NCI-H2107 (cell line): ENCODE results near the gene ZFP14.
A peak's percentile ranks its signal among the peaks of the same experiment; 100 is the strongest.

Experiments
- DNase-seq: peaks from one replicate; lab custom pipeline; 2025; lab: John Stamatoyannopoulos, UW

The ZFP14 gene

DNA sequence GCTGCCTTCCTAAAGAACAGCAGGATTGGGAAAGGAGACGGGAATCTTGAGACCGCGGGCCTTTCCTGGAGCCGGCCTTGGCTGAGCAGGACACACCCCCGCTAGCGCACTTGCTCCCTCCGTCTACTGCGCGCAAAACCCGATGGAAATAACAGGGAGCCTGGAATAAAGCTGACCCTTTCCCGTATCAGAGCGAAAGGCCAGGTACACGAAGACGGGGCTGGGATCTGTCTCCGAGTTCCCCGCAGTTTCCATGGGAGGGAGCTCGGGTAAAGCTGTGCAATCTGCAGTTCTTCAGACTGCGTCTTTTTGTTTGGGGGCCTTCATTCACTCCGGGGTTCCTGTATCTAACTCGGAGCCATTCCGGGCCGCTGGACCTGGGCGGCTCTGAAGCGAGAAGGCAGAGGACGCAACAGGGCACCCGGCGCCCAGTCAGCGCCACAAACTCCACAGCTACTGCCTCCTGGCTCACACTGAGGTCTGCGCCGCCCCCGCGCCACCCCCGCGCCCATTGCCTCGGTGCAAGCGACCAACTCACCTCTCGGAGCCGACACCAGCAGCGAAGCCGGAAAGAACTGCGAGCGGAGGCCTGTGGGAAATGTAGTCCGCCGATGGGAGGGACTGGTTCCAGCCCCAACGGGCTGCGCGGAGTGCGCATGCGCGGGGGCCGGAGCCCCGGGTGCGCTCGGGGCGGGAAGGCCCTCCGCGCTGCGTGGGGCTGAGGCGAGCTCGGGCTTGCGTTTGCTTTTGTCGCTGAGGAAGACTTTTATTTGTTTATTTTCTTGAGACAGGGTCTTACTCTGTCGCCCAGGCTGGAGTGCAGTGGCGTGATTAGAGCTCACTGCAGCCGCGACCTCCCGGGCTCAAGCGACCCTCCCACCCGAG lies at the start of gene ZFP14:
Gene ZFP14, minus strand, starts transcription at position 577 of the 885 bp plus-strand sequence. CDS start 11,309 bp downstream, outside the sequence.
- peak; percentile 67 for DNase-seq

DNA sequence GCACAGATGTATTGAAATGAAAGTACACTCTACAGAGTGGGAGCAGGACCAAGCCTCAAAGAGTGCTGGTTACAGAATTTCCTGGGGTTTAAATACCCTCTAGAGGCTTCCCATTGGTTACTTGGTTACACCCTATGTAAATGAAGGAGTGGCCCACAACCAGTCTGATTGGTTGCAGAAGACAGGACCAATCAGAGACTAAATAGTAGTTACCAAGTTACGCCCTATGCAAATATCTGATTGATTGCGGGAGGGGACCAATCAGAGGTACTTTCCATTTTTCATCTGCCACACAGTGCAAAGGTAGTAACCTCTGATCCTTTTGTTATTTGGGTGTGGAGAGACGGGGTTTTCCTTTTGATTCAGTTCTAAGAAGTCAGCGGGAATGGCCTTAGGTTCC lies 44.9 kb upstream of the ZFP14 start:
- DNase-seq = no peak

GRCh38 chr19:36421749-36422481 lies 42.9 kb upstream of the ZFP14 start:
- no peak for DNase-seq

DNA sequence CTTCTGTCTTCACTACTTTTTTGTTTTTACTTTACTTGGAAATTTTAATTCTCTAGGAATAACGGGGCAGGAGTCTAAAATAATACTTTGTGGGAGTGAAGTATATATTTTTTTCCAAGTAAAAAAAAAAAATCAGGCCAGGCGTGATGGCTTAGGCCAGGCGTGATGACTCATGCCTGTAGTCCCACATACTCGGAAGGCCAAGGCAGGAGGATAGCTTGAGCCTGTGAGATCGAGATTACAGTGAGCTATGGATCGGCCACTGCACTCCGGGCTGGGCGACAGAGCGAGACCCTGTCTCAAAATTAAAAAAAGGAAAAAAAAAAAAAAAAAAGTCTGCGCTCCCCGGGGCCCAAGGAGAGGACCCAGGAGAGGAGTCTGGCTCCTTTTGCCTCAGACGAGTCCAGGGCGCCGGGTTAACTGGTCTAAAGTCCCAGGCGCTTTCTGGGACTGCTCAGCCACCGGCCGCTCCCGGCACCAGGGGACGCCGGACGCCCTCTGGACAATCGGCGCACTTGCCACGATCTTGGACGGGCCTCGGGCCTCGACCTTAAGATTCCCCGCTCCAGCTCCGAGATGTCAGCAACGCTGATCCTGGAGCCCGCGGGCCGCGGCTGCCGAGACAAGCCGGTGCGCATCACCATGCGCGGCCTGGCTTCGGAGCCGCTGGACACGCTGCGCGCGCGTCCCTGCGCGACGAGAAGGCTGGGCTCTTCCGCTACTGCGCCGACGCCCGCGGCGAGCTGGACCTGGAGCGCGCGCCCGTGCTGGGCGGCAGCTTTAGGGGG lies 42.2 kb upstream of the ZFP14 start:
- no peak for DNase-seq

DNA sequence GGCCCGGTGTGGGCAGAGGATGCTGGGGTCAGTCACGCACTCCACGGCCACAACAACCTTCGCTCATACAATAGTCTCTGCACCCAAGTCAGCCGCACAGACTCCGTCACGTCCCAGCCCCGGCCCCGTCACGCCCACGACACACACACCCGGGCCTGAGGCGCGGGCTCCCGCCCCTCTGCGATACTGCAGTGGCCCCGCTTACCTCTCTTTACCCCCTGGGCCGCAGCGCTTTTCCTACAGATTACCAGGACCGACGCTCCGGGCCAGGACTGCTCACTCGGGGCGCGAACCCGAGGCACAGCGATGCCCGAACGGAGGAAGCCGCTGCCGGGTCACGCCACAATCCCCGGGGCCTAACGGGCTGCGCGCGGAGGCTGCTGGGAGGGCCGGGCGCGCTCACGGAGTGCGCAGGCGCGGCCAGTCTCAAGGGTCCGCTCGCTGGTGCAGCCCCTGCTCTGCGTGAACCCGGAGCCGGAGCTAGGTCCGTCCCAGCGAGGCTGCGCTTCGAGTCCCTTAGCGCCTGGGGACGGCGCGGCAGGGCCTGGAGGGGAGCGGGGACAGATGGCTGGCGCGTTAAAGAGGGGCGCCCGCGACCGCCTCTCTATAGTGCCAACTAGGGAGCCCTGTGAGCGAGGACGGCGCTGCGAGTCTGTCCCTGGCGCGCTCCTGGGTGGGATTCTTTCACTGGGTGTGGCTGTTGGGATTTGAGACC lies 39.4 kb upstream of the ZFP14 start, which contains the start of gene ZFP82:
Gene ZFP82, minus strand, starts transcription at position 358 of the 715 bp plus-strand sequence. CDS start 8,855 bp downstream, outside the sequence.
- DNase-seq = peak; percentile 72

- no peak for DNase-seq
These were observed 38.8 kb upstream of the ZFP14 start for GRCh38 chr19:36417752-36418286.

GRCh38 chr19:36409841-36410240 lies 30.8 kb upstream of the ZFP14 start:
- no peak for DNase-seq

DNA sequence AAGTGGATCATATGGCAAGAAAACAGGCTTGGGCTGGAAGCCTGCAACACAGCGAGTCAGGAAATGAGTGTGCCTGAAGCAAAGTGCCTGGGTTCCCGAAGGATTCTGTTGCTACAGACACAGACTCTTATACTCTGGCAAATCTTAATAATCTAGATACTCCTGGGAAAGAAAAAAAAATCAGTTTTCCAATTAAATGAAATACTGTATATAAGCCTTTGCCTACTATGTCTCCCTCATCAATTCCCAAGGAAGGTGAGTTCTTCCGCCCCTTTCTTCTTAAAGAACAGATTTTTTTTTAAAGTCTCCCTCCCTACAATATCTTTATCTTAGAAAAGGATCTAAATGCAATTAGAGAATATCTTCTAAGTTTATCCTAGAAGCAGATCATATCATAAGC lies 29.1 kb upstream of the ZFP14 start:
- no peak for DNase-seq

- DNase-seq = no peak
These were observed 25.5 kb upstream of the ZFP14 start for GRCh38 chr19:36404498-36404897.

DNA sequence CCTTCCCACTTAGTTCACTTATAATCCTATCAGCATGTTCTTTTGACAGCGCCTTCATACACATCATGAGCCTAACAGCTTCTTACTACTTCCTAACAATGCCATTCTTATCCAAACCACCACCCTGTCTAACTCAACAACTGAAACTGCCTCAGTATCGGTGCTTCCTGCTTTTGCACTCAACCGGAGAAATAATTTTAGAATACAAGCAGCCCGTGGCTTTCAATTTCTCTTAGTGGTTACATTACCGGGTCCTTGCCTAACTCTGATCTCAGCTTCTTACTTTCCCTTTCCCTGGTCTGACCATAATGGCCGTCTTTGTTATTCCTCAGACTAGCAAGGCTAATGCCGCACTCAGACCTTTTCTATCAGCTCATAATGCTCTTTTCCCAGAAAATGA lies 22.5 kb upstream of the ZFP14 start:
- no peak for DNase-seq

GRCh38 chr19:36398571-36398970 lies 19.6 kb upstream of the ZFP14 start:
- DNase-seq = no peak

DNA sequence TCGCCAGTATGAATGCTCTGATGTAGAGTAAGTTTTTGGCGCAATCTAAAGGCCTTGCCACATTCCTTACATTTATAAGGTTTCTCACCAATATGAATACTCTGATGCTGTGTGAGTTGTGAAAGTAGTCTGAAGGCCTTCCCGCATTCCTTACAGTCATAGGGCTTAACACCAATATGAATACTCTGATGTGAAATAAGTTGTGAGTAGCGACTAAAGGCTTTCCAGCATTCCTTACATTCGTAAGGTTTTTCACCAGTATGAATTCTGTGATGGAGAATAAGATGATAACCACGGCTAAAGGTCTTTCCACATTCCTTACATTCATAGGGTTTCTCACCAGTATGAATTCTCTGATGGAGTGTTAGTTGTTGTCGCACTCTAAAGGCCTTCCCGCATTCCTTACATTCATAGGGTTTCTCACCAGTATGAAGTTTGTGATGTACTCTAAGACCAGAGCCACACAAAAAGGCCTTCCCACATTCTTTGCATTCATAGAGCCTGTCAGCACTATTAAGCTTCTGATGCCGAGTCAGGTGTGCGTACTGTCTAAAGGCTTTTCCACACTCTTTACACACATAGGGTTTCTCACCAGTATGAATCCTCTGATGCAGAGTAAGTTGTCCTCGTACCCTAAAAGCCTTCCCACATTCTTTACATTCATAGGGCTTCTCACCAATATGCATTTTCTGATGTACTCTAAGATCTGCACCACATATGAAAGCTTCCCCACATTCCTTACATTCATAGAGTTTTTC lies 14.1 kb upstream of the ZFP14 start:
- no peak for DNase-seq

- no peak for DNase-seq
These were observed 464 bp upstream of the ZFP14 start for GRCh38 chr19:36379510-36379819.

GRCh38 chr19:36377541-36378178 lies 1.3 kb downstream of the ZFP14 start:
- DNase-seq = no peak

DNA sequence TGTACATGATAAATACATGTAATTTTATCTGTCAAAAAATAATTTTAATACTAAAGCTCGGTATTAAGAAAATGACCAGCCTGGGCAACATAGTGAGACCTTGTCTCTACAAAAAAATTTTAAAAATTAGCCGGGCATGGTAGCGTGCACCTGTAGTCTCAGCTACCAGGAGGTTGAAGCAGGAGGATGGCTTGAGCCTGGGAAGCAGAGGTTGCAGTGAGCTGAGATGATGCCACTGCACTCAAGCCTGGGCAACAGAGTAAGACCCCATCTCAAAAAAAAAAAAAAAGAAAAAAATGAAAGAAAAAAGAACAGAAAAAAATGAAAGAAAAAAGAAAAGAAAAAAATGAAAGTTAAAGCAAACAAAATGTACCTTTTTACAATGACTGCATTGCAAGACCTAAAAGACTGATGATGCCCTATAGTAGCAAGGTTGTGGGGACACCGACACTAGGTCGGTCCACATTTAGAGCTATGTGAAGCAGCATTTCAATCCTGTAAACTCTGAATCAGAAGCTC lies 5.3 kb downstream of the ZFP14 start:
- no peak for DNase-seq

DNA sequence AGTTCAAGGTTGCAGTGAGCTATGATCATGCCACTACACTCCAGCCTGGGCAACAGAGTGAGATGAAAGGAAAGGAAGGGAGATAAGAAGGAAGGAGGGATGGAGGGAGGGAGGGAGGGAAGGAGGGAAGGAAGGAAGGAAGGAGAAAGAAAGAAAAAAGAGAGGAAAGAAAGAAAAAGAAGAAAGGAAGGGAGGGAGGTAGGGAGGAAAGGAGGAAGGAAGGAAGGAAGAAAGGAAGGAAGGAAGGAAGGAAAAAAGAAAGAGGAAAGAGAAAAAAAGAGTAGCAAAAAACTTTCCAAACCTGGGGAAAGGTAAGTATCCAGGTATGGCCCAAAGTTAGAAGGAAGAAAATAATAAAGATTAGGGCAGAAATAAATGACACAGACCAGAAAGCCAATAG lies 7.1 kb downstream of the ZFP14 start:
- DNase-seq = no peak

- no peak for DNase-seq
These were observed 15.2 kb downstream of the ZFP14 start for GRCh38 chr19:36363845-36364244.

DNA sequence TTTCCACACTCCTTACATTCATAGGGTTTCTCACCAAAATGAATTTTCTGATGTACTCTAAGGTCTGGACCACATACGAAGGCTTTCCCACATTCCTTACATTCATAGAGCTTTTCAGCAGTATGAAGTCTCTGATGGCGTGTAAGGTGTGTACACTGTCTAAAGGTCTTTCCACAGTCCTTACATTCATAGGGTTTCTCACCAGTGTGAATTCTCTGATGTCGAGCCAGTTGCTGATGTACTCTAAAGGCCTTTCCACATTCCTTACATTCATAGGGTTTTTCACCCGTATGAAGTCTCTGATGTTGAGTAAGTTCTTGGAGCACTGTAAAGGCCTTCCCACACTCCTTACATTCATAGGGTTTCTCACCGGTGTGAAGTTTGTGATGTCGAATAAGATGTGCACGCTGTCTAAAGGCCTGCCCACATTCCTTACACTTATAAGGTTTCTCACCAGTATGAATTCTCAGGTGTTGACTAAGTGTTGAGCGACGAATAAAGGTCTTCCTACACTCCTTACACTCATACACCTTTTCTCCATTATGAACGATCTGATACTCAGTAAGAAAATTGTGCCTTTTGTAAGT lies 38.1 kb downstream of the ZFP14 start:
- DNase-seq = no peak

DNA sequence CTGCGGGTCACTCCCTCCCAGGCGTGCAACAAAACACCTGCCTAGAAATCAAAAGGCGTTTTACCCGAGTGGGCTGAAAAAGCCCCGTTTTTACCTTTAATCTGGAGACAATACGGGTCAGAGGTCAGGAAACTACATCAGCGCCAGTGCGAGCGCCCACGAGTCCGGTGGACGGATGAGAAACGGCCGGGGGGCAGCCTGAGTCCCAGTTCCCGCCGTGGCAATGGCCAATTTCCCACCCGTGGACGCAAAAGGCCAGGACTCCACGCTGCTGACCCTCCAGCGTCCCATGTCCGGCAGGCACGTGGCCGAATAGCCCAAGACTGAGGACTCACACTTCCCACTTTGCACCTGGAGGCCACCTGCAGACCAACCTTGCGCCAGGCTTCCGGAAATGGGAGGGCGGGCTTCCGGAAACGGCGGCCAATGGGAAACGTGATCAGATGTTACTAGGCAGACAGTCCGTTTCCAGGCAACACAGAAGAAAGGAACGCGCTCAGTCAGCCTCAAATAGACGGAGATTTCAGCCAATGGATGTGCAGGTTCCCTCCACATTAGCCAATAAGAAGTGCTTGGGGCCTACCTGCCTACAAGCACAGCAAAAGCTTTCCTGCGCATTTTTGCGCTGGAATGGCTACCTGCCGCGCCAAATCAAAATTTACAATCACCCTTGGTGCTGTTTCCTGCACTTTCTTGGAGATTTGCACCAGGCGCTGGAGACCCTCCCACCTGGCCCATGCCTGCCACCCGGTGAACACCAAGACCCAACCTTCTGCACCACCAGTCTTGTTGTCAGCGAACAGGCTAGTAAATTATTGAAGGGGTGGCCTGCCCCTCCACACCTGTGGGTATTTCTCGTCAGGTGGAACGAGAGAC lies 47.4 kb downstream of the ZFP14 start:
- DNase-seq = no peak
